ENCODE data around the gene BMPER. TPM values are rescaled to one million over a fixed set of nuclear protein-coding genes. Genes with fewer than 3 reads are reported as not detected.

BMPER gene
- total RNA-seq, 1 experiment from 2014 or later = not detected

- no peaks in the 10 kb centered on the region for H3K27me3 Mint-ChIP-seq (ENCODE audit: insufficient read depth, unreplicated experiment)
- Histone ChIP-seq H3K4me3 (ENCODE audit: low read depth, low read length) (no peak overlapping the region), H3K4me1 (no peaks in the 10 kb centered on the region), H3K36me3 (ENCODE audit: control insufficient read depth, insufficient read depth, low read length) (no peaks in the 10 kb centered on the region), H3K9me3 (no peaks in the 10 kb centered on the region), H3K27me3 (replicated peaks; ENCODE audit: control insufficient read depth, insufficient read depth, low read length) (no peaks in the 10 kb centered on the region)
- TF ChIP-seq CTCF (IDR thresholded peaks at IDR 0.05; ENCODE audit: insufficient read depth in 1 of 2, low read depth in 1 of 2, low read length in 1 of 2, severe bottlenecking in 1 of 2, unreplicated experiment in 1 of 2) = no peak
- no peaks in the 10 kb centered on the region for H3K36me3 Mint-ChIP-seq (ENCODE audit: insufficient read depth, unreplicated experiment)
- no peak overlapping the region for H3K27ac Mint-ChIP-seq (ENCODE audit: unreplicated experiment)
- CTCF ChIA-PET = interaction anchor here (0.7 kb wide), 1 partner anchor 349 kb away, joined by 6 read pairs; no protein-coding TSS in a partner anchor
- POLR2A ChIA-PET = no interaction called here
- intact Hi-C loops (cut with micrococcal nuclease; ENCODE audit: unreplicated experiment) = no loop called here
- H3K4me1 Mint-ChIP-seq (ENCODE audit: low read depth, unreplicated experiment) = peaks cover 2% of the 10 kb centered on the region
- no TSS peak for BruUV-seq (replicated peaks)
- no peaks in the 10 kb centered on the region for H3K9me3 Mint-ChIP-seq (ENCODE audit: unreplicated experiment)
- no peak for DNase-seq
- H3K4me3 Mint-ChIP-seq (ENCODE audit: unreplicated experiment) = no peak overlapping the region
Measured at GRCh38 chr7:34064519-34065158, 159.3 kb downstream of the BMPER start.

GRCh38 chr7:34066411-34066810 lies 161.1 kb downstream of the BMPER start:
- Histone ChIP-seq H3K9me3 (no peaks in the 10 kb centered on the region), H3K4me3 (ENCODE audit: low read depth, low read length) (no peak overlapping the region), H3K4me1 (0 out of 2 replicates have a peak, but pooled peaks cover 4% of the 10 kb centered on the region), H3K27me3 (replicated peaks; ENCODE audit: control insufficient read depth, insufficient read depth, low read length) (no peaks in the 10 kb centered on the region), H3K36me3 (ENCODE audit: control insufficient read depth, insufficient read depth, low read length) (no peaks in the 10 kb centered on the region)
- Mint-ChIP-seq H3K4me3 (ENCODE audit: unreplicated experiment) (no peak overlapping the region), H3K27ac (ENCODE audit: unreplicated experiment) (no peak overlapping the region), H3K9me3 (ENCODE audit: unreplicated experiment) (no peaks in the 10 kb centered on the region), H3K36me3 (ENCODE audit: insufficient read depth, unreplicated experiment) (no peaks in the 10 kb centered on the region), H3K4me1 (ENCODE audit: low read depth, unreplicated experiment) (peaks cover 17% of the 10 kb centered on the region), H3K27me3 (ENCODE audit: insufficient read depth, unreplicated experiment) (no peaks in the 10 kb centered on the region)
- CTCF ChIA-PET = no interaction called here
- POLR2A ChIA-PET = no interaction called here
- intact Hi-C loops (cut with micrococcal nuclease; ENCODE audit: unreplicated experiment) = no loop called here
- no peak for DNase-seq
- no TSS peak for BruUV-seq (replicated peaks)
- TF ChIP-seq CTCF (IDR thresholded peaks at IDR 0.05; ENCODE audit: insufficient read depth in 1 of 2, low read depth in 1 of 2, low read length in 1 of 2, severe bottlenecking in 1 of 2, unreplicated experiment in 1 of 2) = no peak

- ChIA-PET CTCF (interaction anchor here (1.1 kb wide), 1 partner anchor 21 kb away, joined by 3 read pairs; no protein-coding TSS in a partner anchor), POLR2A (no interaction called here)
- Mint-ChIP-seq H3K9me3 (ENCODE audit: unreplicated experiment) (no peaks in the 10 kb centered on the region), H3K27ac (ENCODE audit: unreplicated experiment) (no peak overlapping the region), H3K27me3 (ENCODE audit: insufficient read depth, unreplicated experiment) (no peaks in the 10 kb centered on the region), H3K4me1 (ENCODE audit: low read depth, unreplicated experiment) (peaks cover 17% of the 10 kb centered on the region), H3K36me3 (ENCODE audit: insufficient read depth, unreplicated experiment) (no peaks in the 10 kb centered on the region), H3K4me3 (ENCODE audit: unreplicated experiment) (no peak overlapping the region)
- no peaks in the 10 kb centered on the region for H3K27me3 ChIP-seq (replicated peaks; ENCODE audit: control insufficient read depth, insufficient read depth, low read length)
- DNase-seq = no peak
- intact Hi-C loops (cut with micrococcal nuclease; ENCODE audit: unreplicated experiment) = no loop called here
- H3K4me1 ChIP-seq = 0 out of 2 replicates have a peak, but pooled peaks cover 4% of the 10 kb centered on the region
- no peak for TF ChIP-seq CTCF (IDR thresholded peaks at IDR 0.05; ENCODE audit: insufficient read depth in 1 of 2, low read depth in 1 of 2, low read length in 1 of 2, severe bottlenecking in 1 of 2, unreplicated experiment in 1 of 2)
- H3K36me3 ChIP-seq (ENCODE audit: control insufficient read depth, insufficient read depth, low read length) = no peaks in the 10 kb centered on the region
- no TSS peak for BruUV-seq (replicated peaks)
- H3K9me3 ChIP-seq = no peaks in the 10 kb centered on the region
- no peak overlapping the region for H3K4me3 ChIP-seq (ENCODE audit: low read depth, low read length)
Measured at GRCh38 chr7:34067005-34067778, 161.9 kb downstream of the BMPER start.
